NCI-H748 treated with DMSO at 0.1 percent for 48 hours (cell line): ENCODE data around the gene ZNF281.
"Not testable (repeated sequence)": the region's sequence is repeated elsewhere in the genome, so short reads cannot be mapped to it uniquely, and the experiment has no call there.

ENCODE experiments used
- DNase-seq: peaks from one replicate; lab custom pipeline; 2025; lab: John Stamatoyannopoulos, UW

Gene ZNF281

GRCh38 chr1:200363264-200363933, 46.4 kb downstream of the ZNF281 start:
- no peak for DNase-seq

DNA sequence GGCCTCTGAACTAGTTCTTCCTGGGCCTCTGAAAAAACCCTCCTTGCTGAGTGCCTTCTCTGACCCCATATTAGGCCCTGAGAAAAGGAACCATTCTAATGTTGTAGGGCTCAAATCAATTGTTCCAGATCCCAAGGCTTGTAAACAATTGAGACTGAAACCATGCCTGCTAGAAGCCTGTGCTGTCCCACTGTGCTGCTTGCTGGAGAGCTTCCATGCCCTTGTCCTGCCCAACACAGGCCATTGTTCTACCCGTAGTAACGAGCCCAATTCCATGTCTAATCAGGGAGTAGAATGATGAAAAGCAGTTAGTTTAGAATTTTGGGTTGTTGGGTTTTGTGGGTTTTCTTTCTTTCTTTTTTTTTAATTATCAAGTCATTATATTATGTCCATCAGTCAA, 47.4 kb downstream of the ZNF281 start:
- DNase-seq: no peak

GRCh38 chr1:200359610-200360163, 50.1 kb downstream of the ZNF281 start:
- no peak for DNase-seq

- DNase-seq: not testable (repeated sequence)
Measured at GRCh38 chr1:200357925-200358324, 51.9 kb downstream of the ZNF281 start.

DNA sequence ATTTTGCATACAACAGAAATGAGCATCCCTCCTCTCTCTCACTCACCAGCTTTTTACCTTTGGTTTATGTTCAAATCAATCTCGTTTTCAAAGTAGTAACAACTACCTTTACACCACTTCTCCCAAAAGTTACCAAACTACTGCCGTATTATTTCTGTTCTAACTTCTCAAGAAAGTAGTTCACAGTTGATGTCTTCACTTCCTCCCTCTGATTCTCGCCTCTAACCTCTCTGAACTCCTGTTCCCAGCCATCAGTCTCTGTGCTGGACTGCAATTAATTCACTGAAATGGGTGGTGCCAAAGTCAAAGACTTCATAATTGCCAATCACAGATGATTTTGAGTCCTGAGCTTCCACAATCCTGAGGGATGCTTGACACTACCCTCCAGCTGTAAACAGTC, 54.0 kb downstream of the ZNF281 start:
- DNase-seq: no peak
